SK-N-SH treated with all-trans-retinoic acid at 6 μM for 48 hours (cell line): Measurements from ENCODE around the gene TBXA2R.

Experiments
- BACH2 ChIP-seq: fragments of 250-450 bp; sonication (Bioruptor Pico); IDR thresholded peaks from 2 replicates; pipeline ENCODE4 v1.9.0; 2021; ENCODE audit warnings: mild to moderate bottlenecking, borderline replicate concordance
- CREB5 ChIP-seq: fragments of 250-450 bp; sonication (Bioruptor Pico); IDR thresholded peaks from 2 replicates; pipeline ENCODE4 v1.5.1; 2020; ENCODE audit warnings: low read depth, mild to moderate bottlenecking, moderate library complexity
- CSRNP3 ChIP-seq: fragments of 250-450 bp; sonication (Bioruptor Pico); IDR thresholded peaks from 2 replicates; pipeline ENCODE4 v1.5.1; 2021; ENCODE audit warnings: mild to moderate bottlenecking, moderate library complexity
- GLIS3 ChIP-seq: fragments of 250-450 bp; sonication (Bioruptor Pico); IDR thresholded peaks from 2 replicates; pipeline ENCODE4 v1.5.0; 2020; ENCODE audit warnings: mild to moderate bottlenecking, moderate library complexity
- OSR1 ChIP-seq: fragments of 250-450 bp; sonication (Bioruptor Pico); IDR thresholded peaks from 2 replicates; pipeline ENCODE4 v1.8.0; 2022; ENCODE audit warnings: moderate library complexity, mild to moderate bottlenecking, inconsistent platforms
- PATZ1 ChIP-seq: fragments of 250-450 bp; sonication (Bioruptor Pico); IDR thresholded peaks from 2 replicates; pipeline ENCODE4 v1.8.0; 2020; ENCODE audit warnings: mild to moderate bottlenecking, moderate library complexity, borderline replicate concordance
- RARB ChIP-seq: fragments of 250-450 bp; sonication (Bioruptor Pico); IDR thresholded peaks from 2 replicates; pipeline ENCODE4 v1.8.0; 2021; ENCODE audit warnings: mild to moderate bottlenecking, moderate library complexity
- SNAI2 ChIP-seq: fragments of 250-450 bp; sonication (Bioruptor Pico); IDR thresholded peaks from 2 replicates; pipeline ENCODE4 v1.5.0; 2020; ENCODE audit warnings: mild to moderate bottlenecking, moderate library complexity
- TCF4 ChIP-seq: fragments of 250-450 bp; sonication (Bioruptor Pico); IDR thresholded peaks from 2 replicates; pipeline ENCODE4 v1.8.0; 2021; ENCODE audit warnings: mild to moderate bottlenecking, moderate library complexity, borderline replicate concordance
- ZFP30 ChIP-seq: fragments of 450-650 bp; formaldehyde crosslinking; IDR thresholded peaks from 2 replicates; pipeline ENCODE4 v1.5.0; 2022; ENCODE audit warnings: mild to moderate bottlenecking, moderate library complexity
- ZNF8 ChIP-seq: fragments of 450-650 bp; formaldehyde crosslinking; IDR thresholded peaks from 2 replicates; pipeline ENCODE4 v1.5.0; 2020; ENCODE audit warnings: mild to moderate bottlenecking, moderate library complexity

GRCh38 chr19:3589949-3590348, 16.7 kb downstream of the TBXA2R start:
- no peak for TF ChIP-seq BACH2 (CRISPR knock-in tag)
- no peak for TF ChIP-seq GLIS3 (CRISPR knock-in tag)
- no peak for TF ChIP-seq ZFP30
- TF ChIP-seq ZNF8 (CRISPR knock-in tag) = no peak
- no peak for TF ChIP-seq CSRNP3 (CRISPR knock-in tag)
- TF ChIP-seq PATZ1 (CRISPR knock-in tag) = no peak
- TF ChIP-seq RARB (CRISPR knock-in tag) = no peak
- TF ChIP-seq OSR1 = no peak
- TF ChIP-seq CREB5 (CRISPR knock-in tag) = no peak
- TF ChIP-seq SNAI2 (CRISPR knock-in tag) = no peak
- no peak for TF ChIP-seq TCF4 (CRISPR knock-in tag)
